Left ventricle myocardium inferior (tissue), 1 donor: ENCODE data around the gene BRIP1. TPM values are rescaled to one million over a fixed set of nuclear protein-coding genes. Genes with fewer than 3 reads are reported as not detected.

ENCODE experiments used
- DNase-seq: peaks from one replicate; pipeline ENCODE4 v3.0.0-alpha.2; 2020
- H3K27ac ChIP-seq: fragments of 200-600 bp; replicated peaks from 2 replicates; pipeline ENCODE4 v1.8.0; 2021
- H3K27me3 ChIP-seq: fragments of 200-600 bp; 2 replicates; pipeline ENCODE4 v1.8.0; 2021; ENCODE audit warnings: low read depth
- H3K36me3 ChIP-seq: fragments of 200-600 bp; 2 replicates; pipeline ENCODE4 v1.8.0; 2021
- H3K4me1 ChIP-seq: fragments of 200-600 bp; 2 replicates; pipeline ENCODE4 v1.8.0; 2021
- H3K4me3 ChIP-seq: fragments of 200-600 bp; 2 replicates; pipeline ENCODE4 v1.8.0; 2021; ENCODE audit warnings: mild to moderate bottlenecking, moderate library complexity
- H3K9me3 ChIP-seq: fragments of 200-600 bp; replicated peaks from 2 replicates; pipeline ENCODE4 v1.8.0; 2021
- intact Hi-C: fragments of 100-400 bp; cut with micrococcal nuclease; formaldehyde crosslinking; loops from one replicate; pipeline ENCODE4 v1.11.0; 2022
- long read RNA-seq: library from polyadenylated mRNA; unstranded; transcript quantifications from one replicate; pipeline ENCODE4 v2.0.0, GENCODE V29; 2021
- total RNA-seq: library from RNA; stranded (reverse); fragmentation: NEBNext Ultra II Directional; extraction: Animal tissue kit (Norgen Biotek cat#: 25700); gene quantifications from one replicate; pipeline ENCODE4 v1.2.1, GENCODE V29; 2021
- TF ChIP-seq, protein P1 (sequence below): fragments of 200-600 bp; IDR thresholded peaks from 2 replicates; pipeline ENCODE4 v1.8.0; 2021; ENCODE audit warnings: antibody characterized with exemption, mild to moderate bottlenecking, borderline replicate concordance
- donor health status: DM: no; HTN: yes; CAD: no; lungs with severe emphysema.

BRIP1 gene
- 0.22 TPM for total RNA-seq
- long read RNA-seq: 0 reads

DNA sequence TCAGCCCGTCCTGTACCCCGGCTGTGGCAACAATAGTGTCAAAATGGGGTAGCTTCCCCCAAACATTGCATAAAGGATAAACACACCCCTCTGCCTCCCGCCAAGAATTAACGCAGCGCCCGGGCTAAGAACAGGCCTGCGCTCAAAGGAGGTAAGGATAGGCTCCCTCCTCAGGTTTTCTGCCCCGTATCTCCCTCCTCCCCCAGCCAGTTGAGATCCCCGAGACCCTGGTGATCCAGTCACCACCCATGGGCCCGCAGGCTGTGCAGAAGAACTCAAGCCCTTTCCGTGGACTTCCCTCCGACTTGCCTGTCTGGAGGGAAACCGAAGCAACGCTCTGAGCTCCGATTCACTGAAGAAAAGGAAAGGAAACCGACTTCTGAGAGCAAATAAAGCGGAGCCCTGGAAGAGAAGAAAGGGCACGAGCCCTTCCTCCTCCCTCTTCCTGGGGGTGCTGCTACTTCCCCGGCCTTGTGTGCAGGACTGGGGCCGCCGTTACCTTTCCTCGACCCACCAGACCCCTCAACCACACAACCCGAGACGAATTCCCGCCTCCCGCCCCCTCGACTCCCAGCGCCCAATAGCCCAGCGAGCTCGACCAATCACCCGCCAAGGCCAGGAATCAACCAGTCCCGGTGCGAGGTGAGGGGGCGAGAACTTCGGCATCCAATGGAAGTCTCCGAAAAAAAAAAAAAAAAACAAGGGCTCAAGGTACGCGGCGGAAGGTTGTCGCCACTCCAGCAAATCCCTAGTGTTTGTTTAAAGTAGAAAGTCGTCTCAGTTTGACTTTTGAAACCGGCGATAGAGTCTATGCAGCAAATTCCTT, at the start of gene BRIP1:
BRIP1 (minus strand) TSS at position 554 of the 826 bp plus-strand sequence. CDS start 1,989 bp downstream, outside the sequence.
- Histone ChIP-seq H3K4me3 (peak within 1 kb of the TSS; percentile 78), H3K4me1 (peaks cover 18% of the 10 kb centered on the region), H3K27me3 (no peaks in the 10 kb centered on the region), H3K36me3 (peaks cover 14% of the 10 kb centered on the region), H3K9me3 (no peaks in the 10 kb centered on the region), H3K27ac (peak within 1 kb of the TSS; percentile 79)
- TF ChIP-seq, protein P1, sequence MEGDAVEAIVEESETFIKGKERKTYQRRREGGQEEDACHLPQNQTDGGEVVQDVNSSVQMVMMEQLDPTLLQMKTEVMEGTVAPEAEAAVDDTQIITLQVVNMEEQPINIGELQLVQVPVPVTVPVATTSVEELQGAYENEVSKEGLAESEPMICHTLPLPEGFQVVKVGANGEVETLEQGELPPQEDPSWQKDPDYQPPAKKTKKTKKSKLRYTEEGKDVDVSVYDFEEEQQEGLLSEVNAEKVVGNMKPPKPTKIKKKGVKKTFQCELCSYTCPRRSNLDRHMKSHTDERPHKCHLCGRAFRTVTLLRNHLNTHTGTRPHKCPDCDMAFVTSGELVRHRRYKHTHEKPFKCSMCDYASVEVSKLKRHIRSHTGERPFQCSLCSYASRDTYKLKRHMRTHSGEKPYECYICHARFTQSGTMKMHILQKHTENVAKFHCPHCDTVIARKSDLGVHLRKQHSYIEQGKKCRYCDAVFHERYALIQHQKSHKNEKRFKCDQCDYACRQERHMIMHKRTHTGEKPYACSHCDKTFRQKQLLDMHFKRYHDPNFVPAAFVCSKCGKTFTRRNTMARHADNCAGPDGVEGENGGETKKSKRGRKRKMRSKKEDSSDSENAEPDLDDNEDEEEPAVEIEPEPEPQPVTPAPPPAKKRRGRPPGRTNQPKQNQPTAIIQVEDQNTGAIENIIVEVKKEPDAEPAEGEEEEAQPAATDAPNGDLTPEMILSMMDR: no peak
- intact Hi-C loops: no loop called here
- DNase-seq: peak; percentile 88

DNA sequence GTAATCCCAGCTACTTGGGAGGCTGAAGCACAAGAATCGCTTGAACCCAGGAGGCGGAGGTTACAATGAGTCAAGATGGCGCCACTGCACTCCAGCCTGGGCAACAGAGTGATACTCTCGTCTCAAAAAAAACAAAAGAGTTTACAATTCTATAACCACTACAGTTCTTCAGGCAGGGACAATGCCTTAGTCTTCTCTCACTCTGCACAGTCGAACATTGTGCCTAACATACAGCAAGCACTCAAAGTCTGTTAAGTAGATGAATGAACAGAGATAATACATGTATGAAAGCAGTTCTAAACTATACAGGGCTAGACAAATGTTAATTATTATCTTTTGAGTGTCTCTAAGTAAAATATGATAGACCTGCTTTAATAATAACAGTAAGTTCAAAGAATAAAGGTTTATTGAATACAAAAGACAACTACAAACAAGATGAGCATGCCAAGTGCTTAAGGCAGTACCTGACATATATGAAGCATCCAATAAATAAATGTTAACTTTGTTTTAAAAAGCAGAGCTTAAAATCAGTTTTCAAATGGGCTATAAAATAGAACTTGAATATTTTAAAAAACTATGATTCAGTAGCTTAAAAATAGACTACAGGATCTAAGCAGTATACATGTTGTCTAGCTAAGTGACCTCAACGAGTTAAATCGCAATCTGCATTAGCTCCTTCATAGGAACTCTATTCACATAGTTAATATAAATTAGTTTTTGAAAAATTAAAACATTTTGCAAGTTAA, 45.1 kb upstream of the BRIP1 start:
- TF ChIP-seq, protein P1: no peak
- Histone ChIP-seq H3K27ac (no peak overlapping the region), H3K27me3 (no peaks in the 10 kb centered on the region), H3K9me3 (no peaks in the 10 kb centered on the region), H3K36me3 (peaks cover 84% of the 10 kb centered on the region), H3K4me3 (no peak overlapping the region), H3K4me1 (no peaks in the 10 kb centered on the region)
- no peak for DNase-seq
- intact Hi-C loops: no loop called here

DNA sequence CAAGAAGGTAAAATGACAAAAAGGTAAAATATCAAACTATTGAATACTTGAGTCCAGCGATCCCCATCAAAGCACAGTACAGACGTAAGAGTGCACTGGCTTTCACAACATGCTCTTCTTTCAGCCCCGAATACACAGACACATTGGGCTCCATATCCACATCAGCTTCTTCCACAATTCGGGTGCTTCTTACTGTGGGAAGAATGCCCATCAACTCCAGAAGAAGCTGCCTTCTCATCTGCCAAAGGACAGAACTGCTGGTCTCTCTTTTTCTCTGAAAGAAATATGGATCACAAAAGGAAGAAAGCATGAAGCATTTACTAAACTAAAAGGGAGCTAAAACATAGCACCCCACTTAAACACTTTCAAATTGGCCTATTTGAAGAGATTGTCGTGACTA, 44.0 kb upstream of the BRIP1 start:
- Histone ChIP-seq H3K27me3 (no peaks in the 10 kb centered on the region), H3K27ac (no peak overlapping the region), H3K9me3 (no peaks in the 10 kb centered on the region), H3K4me1 (no peaks in the 10 kb centered on the region), H3K4me3 (no peak overlapping the region), H3K36me3 (peaks cover 93% of the 10 kb centered on the region)
- TF ChIP-seq, protein P1: no peak
- DNase-seq: no peak
- intact Hi-C loops: no loop called here

DNA sequence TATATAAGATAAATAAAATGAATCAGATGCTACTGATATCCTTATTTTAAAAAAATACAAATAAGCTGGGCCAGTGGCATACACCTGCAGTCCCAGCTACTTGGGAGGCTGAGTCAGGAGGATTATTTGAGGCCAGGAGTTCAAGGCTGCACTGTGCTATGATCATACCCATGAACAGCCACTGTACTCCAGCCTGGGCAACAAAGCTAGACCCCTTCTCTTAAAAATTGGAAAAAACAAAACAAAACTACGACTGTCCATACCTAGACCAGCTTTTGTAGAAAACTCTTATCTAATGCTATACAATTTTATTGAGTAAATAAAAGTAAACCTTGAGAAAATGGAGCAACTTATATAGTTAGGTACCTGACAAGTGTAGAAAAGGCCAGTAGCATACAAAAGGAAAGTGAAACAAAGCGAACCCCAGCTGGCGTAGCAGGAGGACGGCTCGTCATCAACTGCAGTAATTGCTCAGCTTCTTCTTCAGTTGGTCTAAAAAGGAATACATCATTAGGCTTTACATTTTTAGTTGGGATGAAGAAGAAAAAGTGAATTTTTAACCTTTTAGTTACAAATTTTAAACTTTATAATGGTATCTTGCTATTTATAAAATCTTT, 40.9 kb upstream of the BRIP1 start:
- Histone ChIP-seq H3K36me3 (peaks cover 92% of the 10 kb centered on the region), H3K27ac (no peak overlapping the region), H3K4me1 (no peaks in the 10 kb centered on the region), H3K9me3 (no peaks in the 10 kb centered on the region), H3K4me3 (no peak overlapping the region), H3K27me3 (no peaks in the 10 kb centered on the region)
- TF ChIP-seq, protein P1: no peak
- no peak for DNase-seq
- intact Hi-C loops: no loop called here

DNA sequence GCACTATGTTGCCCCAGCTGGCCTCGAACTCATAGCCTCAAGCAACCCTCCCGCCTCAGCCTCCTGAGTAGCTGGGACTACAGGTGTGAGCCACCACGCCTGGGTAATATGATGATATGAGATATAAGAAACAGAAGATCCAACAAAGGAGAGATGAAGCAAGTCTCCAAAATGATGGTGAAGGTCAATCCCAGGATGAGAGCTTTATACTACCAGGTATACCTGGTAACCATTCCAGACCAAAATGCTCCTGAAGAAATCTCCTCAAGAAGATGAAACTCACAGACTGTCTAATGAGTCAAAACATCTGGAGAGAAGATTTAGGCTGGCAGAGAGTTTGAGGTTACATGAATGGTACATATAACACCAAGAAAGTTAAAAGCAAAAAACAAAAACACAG, 39.9 kb upstream of the BRIP1 start:
- Histone ChIP-seq H3K27me3 (no peaks in the 10 kb centered on the region), H3K9me3 (no peaks in the 10 kb centered on the region), H3K36me3 (peaks cover 93% of the 10 kb centered on the region), H3K27ac (no peak overlapping the region), H3K4me3 (no peak overlapping the region), H3K4me1 (no peaks in the 10 kb centered on the region)
- TF ChIP-seq, protein P1: no peak
- intact Hi-C loops: no loop called here
- no peak for DNase-seq
